HG03378 (cell line): ENCODE results near the gene CCL3.

Experiments used
- ATAC-seq: cut with Tn5 transposase; IDR thresholded peaks from one replicate; pipeline ENCODE4 v1.9.1; 2021; ENCODE audit warnings: mild to moderate bottlenecking, moderate library complexity; ENCODE audit not compliant: unreplicated experiment

The CCL3 gene

DNA sequence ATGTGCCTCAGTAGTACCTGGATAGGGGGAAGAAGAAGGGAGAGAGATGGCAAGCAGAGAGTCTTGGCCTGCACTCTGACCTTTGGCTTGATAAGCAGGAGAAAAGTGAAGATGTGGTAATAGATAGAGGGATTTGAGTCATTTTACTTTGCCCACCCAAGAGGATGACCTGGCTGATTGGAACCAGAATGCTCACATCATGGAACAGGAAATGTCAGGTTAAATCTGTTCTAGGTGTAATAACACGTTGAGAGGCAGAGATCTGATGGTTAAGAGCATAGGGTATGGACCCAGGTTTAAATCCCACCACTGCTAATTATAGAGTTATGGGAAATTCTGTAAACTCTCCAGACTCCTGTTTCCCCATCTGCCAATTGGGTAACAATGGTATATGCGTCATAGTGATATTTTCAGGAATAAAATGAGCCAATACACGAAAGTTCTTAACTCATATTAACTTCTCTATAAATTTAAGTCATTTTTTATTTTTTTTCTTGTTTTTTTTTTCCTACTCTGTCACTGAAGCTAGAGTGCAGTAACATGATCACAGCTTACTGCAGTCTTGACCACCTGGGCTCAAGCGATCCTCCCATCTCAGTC is 33.9 kb downstream of the CCL3 start:
- no peak for ATAC-seq

DNA sequence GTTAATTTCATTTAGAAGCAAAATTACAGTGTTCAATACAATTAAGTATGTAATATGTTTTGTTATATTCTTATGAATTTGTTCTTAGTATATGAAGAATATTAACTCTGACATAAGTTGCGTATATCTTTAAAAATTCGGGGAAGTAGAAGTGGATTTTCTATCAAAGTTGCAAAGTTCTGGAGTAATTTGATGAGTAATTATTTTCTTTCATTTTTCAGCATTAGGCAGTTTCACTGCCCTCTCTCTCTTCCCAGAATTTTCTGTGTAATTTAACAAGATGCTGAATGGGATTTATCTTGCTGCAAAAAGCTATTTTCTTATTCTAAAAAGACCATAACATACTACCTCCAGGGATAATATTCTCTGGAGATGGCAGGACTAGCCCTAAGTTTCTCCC is 34.8 kb downstream of the CCL3 start:
- no peak for ATAC-seq

DNA sequence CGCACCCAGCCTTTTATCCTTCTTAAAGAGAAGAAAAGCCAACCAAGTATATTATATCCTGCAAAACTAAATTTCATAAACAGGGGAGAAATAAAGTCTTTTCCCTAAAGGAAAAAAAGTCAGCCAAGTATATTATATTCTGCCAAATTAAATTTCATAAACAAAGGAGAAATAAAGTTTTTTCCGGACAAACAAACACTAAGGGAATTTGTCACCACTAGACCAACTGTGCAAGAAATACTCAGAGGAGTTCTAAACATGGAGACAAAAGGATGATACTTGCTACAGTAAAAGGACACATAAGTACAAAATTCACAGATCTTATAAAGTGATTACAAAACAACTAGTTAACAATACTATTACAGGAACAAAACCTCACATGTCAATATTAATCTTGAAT is 40.3 kb downstream of the CCL3 start:
- no peak for ATAC-seq

DNA sequence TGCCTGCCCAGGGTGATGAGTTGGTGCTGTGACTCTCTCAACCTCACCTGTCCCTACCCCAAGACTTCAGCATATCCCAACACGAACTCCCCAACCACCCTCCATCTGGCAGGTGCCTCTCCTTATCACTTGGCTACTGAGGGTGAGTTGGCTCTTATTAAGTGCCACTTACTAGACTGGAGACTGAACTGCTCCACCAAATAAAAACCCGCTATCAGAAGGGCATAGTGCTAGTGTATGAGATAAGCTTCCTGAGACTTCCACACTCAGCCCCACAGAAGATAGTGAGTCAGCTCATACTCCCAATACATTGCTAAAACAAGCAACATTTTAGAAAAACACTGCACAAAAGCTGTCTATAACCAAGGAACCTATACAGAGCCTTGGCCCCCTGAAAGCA is 41.9 kb downstream of the CCL3 start:
- ATAC-seq: no peak
